Measurements from ENCODE around the gene SOBP.

DNA sequence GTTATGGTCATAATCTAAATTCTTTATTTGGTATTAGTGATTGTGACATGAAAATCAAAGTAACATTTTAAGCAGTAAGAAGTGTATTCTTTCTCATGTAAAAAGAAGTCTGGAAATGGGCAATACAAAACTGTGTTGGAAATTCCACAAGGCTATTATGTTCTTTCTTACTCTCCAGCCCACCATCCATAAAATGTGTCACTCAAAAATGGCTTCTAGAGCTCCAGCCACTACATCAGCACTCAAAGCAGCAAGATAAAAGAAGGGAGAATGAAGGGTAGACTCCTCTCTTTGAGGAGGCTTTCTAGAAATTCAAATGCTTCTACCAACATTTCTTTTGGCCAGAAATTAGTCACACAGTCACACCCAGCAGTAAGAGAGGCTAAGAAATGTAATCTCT lies 49.0 kb upstream of the SOBP start:
- TF ChIP-seq, protein P1, sequence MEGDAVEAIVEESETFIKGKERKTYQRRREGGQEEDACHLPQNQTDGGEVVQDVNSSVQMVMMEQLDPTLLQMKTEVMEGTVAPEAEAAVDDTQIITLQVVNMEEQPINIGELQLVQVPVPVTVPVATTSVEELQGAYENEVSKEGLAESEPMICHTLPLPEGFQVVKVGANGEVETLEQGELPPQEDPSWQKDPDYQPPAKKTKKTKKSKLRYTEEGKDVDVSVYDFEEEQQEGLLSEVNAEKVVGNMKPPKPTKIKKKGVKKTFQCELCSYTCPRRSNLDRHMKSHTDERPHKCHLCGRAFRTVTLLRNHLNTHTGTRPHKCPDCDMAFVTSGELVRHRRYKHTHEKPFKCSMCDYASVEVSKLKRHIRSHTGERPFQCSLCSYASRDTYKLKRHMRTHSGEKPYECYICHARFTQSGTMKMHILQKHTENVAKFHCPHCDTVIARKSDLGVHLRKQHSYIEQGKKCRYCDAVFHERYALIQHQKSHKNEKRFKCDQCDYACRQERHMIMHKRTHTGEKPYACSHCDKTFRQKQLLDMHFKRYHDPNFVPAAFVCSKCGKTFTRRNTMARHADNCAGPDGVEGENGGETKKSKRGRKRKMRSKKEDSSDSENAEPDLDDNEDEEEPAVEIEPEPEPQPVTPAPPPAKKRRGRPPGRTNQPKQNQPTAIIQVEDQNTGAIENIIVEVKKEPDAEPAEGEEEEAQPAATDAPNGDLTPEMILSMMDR (IDR thresholded peaks at IDR 0.05; ENCODE audit: borderline replicate concordance, extremely low read depth, low read length, poor library complexity, severe bottlenecking) = no peak
- no peak for TF ChIP-seq EZH2 (IDR thresholded peaks at IDR 0.05; ENCODE audit: borderline replicate concordance, low read depth, low read length, severe bottlenecking)
